PFSK-1 (cell line): ENCODE data around the gene FAM120AOS.

ENCODE experiments used
- FOXP2 ChIP-seq: optimal IDR thresholded peaks from 2 replicates; pipeline ENCODE3; 2011; ENCODE audit warnings: borderline replicate concordance, control low read depth, inconsistent platforms; ENCODE audit not compliant: insufficient read depth; ENCODE audit errors: extremely low read length, extremely low read depth
- POLR2AphosphoS5 ChIP-seq: IDR thresholded peaks from 2 replicates; pipeline ENCODE4 v1.6.1; 2012; ENCODE audit warnings: low read depth, mild to moderate bottlenecking, control low read depth, low read length, moderate library complexity
- REST ChIP-seq, 2 experiments: IDR thresholded peaks; 2 replicates each; pipeline versions ENCODE4 v1.6.1 to v1.8.0; 2011 to 2012; ENCODE audit warnings: low read depth in 2 of 2, low read length in 2 of 2, control low read depth in 1 of 2, inconsistent platforms in 1 of 2, mild to moderate bottlenecking in 1 of 2, moderate library complexity in 1 of 2; ENCODE audit not compliant: insufficient read depth in 1 of 2
- SIN3A ChIP-seq: IDR thresholded peaks from 2 replicates; pipeline ENCODE4 v1.6.1; 2012; ENCODE audit warnings: mild to moderate bottlenecking, low read length, moderate library complexity, borderline replicate concordance; ENCODE audit not compliant: insufficient read depth
- TAF1 ChIP-seq: IDR thresholded peaks from 2 replicates; pipeline ENCODE4 v1.6.1; 2012; ENCODE audit warnings: low read length, control low read depth, borderline replicate concordance; ENCODE audit not compliant: insufficient read depth

The FAM120AOS gene

GRCh38 chr9:93451849-93452709 is 1.3 kb downstream of the FAM120AOS start:
- TF ChIP-seq POLR2AphosphoS5: no peak
- no peak for TF ChIP-seq REST (IDR thresholded peaks at IDR 0.05; ENCODE audit: insufficient read depth in 1 of 2, low read depth in 2 of 2, low read length in 2 of 2)
- TF ChIP-seq SIN3A: no peak
- no peak for TF ChIP-seq TAF1
- TF ChIP-seq FOXP2: no peak

GRCh38 chr9:93450945-93451815 is 2.2 kb downstream of the FAM120AOS start, which contains the start of gene FAM120A:
FAM120A (plus strand) TSS chr9:93451685; CDS start chr9:93451916, 231 bp downstream.
- TF ChIP-seq TAF1 (0 out of 2 replicates have a peak, but pooled peaks have one; percentile 40), POLR2AphosphoS5 (peak; percentile 43; the same call in 1 of the 2 replicates), FOXP2 (no peak), REST (IDR thresholded peaks at IDR 0.05; ENCODE audit: insufficient read depth in 1 of 2, low read depth in 2 of 2, low read length in 2 of 2) (no peak), SIN3A (no peak)

DNA sequence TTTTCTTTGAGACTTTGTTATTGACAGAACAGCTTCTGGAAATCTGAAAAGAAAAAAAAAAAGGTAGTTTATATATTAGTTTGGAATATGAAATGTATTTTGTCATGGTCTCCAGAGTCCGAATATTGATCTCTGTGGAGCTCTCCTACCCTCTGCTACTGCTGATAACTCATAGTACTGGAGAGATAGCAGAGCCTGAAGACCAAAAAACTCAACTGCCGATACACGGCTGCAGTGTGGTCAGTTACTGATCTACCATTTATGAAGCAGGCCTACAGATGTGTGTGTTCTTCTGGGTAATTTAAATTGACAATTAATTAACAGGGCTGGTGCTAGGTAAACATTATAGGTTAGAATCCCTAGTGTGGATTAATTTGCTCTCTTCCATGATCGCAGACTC is 5.7 kb downstream of the FAM120AOS start:
- TF ChIP-seq REST (IDR thresholded peaks at IDR 0.05; ENCODE audit: insufficient read depth in 1 of 2, low read depth in 2 of 2, low read length in 2 of 2) (no peak), POLR2AphosphoS5 (no peak), SIN3A (no peak), TAF1 (no peak), FOXP2 (no peak)

DNA sequence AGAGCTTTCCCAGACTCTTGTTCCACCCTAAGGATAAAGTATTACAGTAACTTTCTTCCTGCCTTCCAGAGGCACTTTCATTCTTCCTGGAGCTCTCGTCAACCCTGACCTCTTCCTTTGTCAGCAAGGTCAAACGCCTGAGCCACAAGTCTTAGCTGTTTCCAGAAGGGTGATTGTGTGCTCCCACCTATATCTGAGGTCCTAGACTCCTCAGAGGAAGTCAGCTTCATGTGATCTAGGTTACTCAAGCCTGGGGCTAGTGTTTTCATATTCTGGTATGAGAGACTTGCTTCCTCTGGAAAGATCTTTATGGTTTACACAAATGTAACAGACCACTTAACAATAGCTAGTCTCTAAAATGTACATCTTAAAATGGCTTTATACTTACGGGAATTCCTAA is 7.3 kb downstream of the FAM120AOS start:
- TF ChIP-seq POLR2AphosphoS5 (no peak), TAF1 (no peak), REST (IDR thresholded peaks at IDR 0.05; ENCODE audit: insufficient read depth in 1 of 2, low read depth in 2 of 2, low read length in 2 of 2) (no peak), SIN3A (no peak), FOXP2 (no peak)
